Measurements from ENCODE around the gene PGAM1. TPM values are rescaled to one million over a fixed set of nuclear protein-coding genes. Genes with fewer than 3 reads are reported as not detected.
A peak's percentile ranks its signal among the peaks of the same experiment; 100 is the strongest.

PGAM1 gene
- polyA plus RNA-seq, 3 donors = 276 to 749 (median 498) TPM

GRCh38 chr10:97396056-97396455, 29.9 kb upstream of the PGAM1 start:
- no peak for TF ChIP-seq CTCF (IDR thresholded peaks at IDR 0.05)
- Histone ChIP-seq H3K9ac (ENCODE audit: insufficient read depth, low read length, poor library complexity, severe bottlenecking) (no peak overlapping the region), H3K27me3 (ENCODE audit: control insufficient read depth in 2 of 2, insufficient read depth in 2 of 2, low read length in 2 of 2) (no peaks in the 10 kb centered on the region), H3K79me2 (ENCODE audit: insufficient read depth, low read length) (peaks cover 24% of the 10 kb centered on the region), H4K20me1 (ENCODE audit: insufficient read depth, low read length) (peaks cover 6% of the 10 kb centered on the region), H2AFZ (ENCODE audit: insufficient read depth, low read depth, low read length, poor library complexity, severe bottlenecking) (no peak overlapping the region), H3K4me2 (replicated peaks; ENCODE audit: extremely low read depth, low read length, poor library complexity, severe bottlenecking) (no peak overlapping the region), H3K4me3 (replicated peaks in 1 of 3; ENCODE audit: low read depth in 2 of 3, low read length in 3 of 3) (no peak overlapping the region), H3K4me1 (ENCODE audit: control insufficient read depth in 1 of 2, insufficient read depth in 2 of 2, low read length in 2 of 2) (peaks cover 16 to 18% of the 10 kb centered on the region in 2 donors), H3K36me3 (replicated peaks in 1 of 2; ENCODE audit: control insufficient read depth in 1 of 2, insufficient read depth in 2 of 2, low read length in 2 of 2) (peaks cover 45 to 65% of the 10 kb centered on the region in 2 donors), H3K9me3 (replicated peaks in 1 of 2; ENCODE audit: control insufficient read depth in 1 of 2, insufficient read depth in 1 of 2, low read length in 2 of 2) (no peaks in the 10 kb centered on the region), H3K27ac (ENCODE audit: low read depth in 1 of 2, low read length in 2 of 2) (no peak overlapping the region)
- no peak overlapping the region for H3K4me3 Mint-ChIP-seq
- intact Hi-C loops (cut with micrococcal nuclease) = no loop called here
- peak overlapping the region in 2 of 7 donors; percentile 14 to 46 for H3K27ac Mint-ChIP-seq
- H3K9me3 Mint-ChIP-seq = no peaks in the 10 kb centered on the region
- H3K27me3 Mint-ChIP-seq (ENCODE audit: low read depth in 3 of 3) = peaks cover 0 to 2% (median 0%) of the 10 kb centered on the region in 3 donors
- peaks cover 7% of the 10 kb centered on the region for H3K4me1 Mint-ChIP-seq
- peaks cover 32 to 62% of the 10 kb centered on the region in 2 donors for H3K36me3 Mint-ChIP-seq
- WGBS (ENCODE audit: insufficient coverage) = 82% methylated on average over 3 of the region's 4 CpGs
- no peak for DNase-seq

GRCh38 chr10:97399843-97400545, 26.0 kb upstream of the PGAM1 start:
- DNase-seq = peak; percentile 75 to 83 (median 81)
- Mint-ChIP-seq H3K4me3 (peak overlapping the region; percentile 91 to 94), H3K36me3 (peaks cover 16 to 37% of the 10 kb centered on the region in 2 donors), H3K9me3 (no peaks in the 10 kb centered on the region), H3K27ac (peak overlapping the region; percentile 97 to 100 (median 98)), H3K4me1 (peaks cover 29% of the 10 kb centered on the region), H3K27me3 (ENCODE audit: low read depth in 3 of 3) (peaks cover 0 to 2% (median 0%) of the 10 kb centered on the region in 3 donors)
- peak overlapping the region; percentile 81 for H3K4me2 ChIP-seq (replicated peaks; ENCODE audit: extremely low read depth, low read length, poor library complexity, severe bottlenecking)
- H3K27me3 ChIP-seq (ENCODE audit: control insufficient read depth in 2 of 2, insufficient read depth in 2 of 2, low read length in 2 of 2) = no peaks in the 10 kb centered on the region
- H4K20me1 ChIP-seq (ENCODE audit: insufficient read depth, low read length) = peaks cover 6% of the 10 kb centered on the region
- H3K9ac ChIP-seq (ENCODE audit: insufficient read depth, low read length, poor library complexity, severe bottlenecking) = peak overlapping the region; percentile 96
- H3K27ac ChIP-seq (ENCODE audit: low read depth in 1 of 2, low read length in 2 of 2) = peak overlapping the region; percentile 87 to 98
- WGBS (ENCODE audit: insufficient coverage) = 35% methylated on average over 14 of the region's 21 CpGs
- intact Hi-C loops (cut with micrococcal nuclease) = loop anchor here (2.0 to 5.0 kb wide), 3 partner anchors 33 to 97 kb away; partner anchors contain the start of genes MMS19 (in 1 of the 2) and UBTD1 (in 1 of the 2)
- H3K9me3 ChIP-seq (replicated peaks in 1 of 2; ENCODE audit: control insufficient read depth in 1 of 2, insufficient read depth in 1 of 2, low read length in 2 of 2) = no peaks in the 10 kb centered on the region
- H3K4me3 ChIP-seq (replicated peaks in 1 of 3; ENCODE audit: low read depth in 2 of 3, low read length in 3 of 3) = peak overlapping the region; percentile 73 to 97 (median 85)
- H2AFZ ChIP-seq (ENCODE audit: insufficient read depth, low read depth, low read length, poor library complexity, severe bottlenecking) = no peak overlapping the region
- peaks cover 17 to 31% of the 10 kb centered on the region in 2 donors for H3K36me3 ChIP-seq (replicated peaks in 1 of 2; ENCODE audit: control insufficient read depth in 1 of 2, insufficient read depth in 2 of 2, low read length in 2 of 2)
- TF ChIP-seq CTCF (IDR thresholded peaks at IDR 0.05) = no peak
- peaks cover 30% of the 10 kb centered on the region for H3K79me2 ChIP-seq (ENCODE audit: insufficient read depth, low read length)
- peaks cover 40 to 50% of the 10 kb centered on the region in 2 donors for H3K4me1 ChIP-seq (ENCODE audit: control insufficient read depth in 1 of 2, insufficient read depth in 2 of 2, low read length in 2 of 2)
